Activated naive CD4-positive, alpha-beta T cell treated with anti-CD3 and anti-CD28 coated beads, Interleukin-2, amount 50 U/mL, for 16 hours (primary cell): ENCODE results near the gene L2HGDH.
A peak's percentile ranks its signal among the peaks of the same experiment; 100 is the strongest.

Experiments used
- DNase-seq: peaks from one replicate; pipeline ENCODE4 v3.0.0-alpha.2; 2020

L2HGDH gene

GRCh38 chr14:50285861-50286260 lies 26.2 kb downstream of the L2HGDH start:
- DNase-seq: no peak

DNA sequence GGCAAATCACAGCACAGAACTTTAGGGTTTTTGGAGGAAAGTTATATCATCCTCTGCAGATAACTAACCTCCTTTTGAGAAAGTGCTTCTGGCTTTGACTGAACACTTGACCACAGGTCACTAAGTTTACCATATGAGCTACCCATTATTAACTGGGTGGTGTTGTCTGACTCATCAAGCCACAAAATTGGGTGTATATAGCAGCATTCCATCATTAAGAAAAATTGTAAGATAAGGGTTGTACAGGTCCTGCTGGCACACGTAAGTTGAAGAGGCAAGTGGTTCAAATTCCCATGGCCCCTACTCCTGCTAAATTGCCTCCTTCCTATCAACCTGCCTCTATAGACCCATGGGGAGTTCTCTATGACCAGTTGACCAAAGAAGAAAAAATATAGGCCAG lies 39.5 kb downstream of the L2HGDH start:
- no peak for DNase-seq

- no peak for DNase-seq
Measured at GRCh38 chr14:50270932-50271331, 41.1 kb downstream of the L2HGDH start.

DNA sequence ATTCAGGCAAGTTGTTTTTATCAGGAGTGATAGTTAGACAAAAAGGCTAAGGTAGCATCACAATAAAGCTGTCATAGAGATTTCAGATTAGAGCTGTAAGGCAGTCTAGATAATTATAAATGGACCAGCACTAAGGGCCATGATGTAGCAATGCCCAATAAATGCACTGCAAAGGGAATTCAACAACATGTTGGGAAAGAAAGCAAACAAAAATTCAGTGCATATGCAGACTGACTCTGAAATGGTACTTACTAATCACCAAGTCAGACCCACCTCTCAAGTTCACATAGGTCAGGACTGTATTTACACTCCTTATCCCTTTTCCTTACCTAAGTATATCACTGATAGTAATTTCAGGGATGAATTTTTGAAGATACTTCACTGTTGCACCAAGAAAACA lies 47.0 kb downstream of the L2HGDH start:
- no peak for DNase-seq

DNA sequence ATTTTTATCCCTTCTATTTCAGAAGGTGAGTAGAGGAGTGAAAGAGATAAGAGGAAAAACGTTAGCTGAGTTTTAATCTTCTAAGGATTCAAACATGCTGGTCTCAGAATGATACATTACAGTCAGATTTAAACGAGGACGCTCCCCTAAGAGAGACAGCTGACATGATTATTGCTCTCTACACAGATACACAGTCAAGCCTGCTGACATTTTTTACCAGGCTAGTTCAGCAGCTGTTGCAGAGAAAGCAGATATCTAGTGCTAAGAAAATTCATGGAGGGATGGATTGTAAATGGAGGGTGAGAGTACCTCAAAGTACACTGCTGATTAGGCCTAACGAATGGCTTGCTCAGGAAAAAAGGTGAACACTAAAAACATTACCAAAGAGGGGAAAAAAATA lies 48.7 kb downstream of the L2HGDH start:
- no peak for DNase-seq

DNA sequence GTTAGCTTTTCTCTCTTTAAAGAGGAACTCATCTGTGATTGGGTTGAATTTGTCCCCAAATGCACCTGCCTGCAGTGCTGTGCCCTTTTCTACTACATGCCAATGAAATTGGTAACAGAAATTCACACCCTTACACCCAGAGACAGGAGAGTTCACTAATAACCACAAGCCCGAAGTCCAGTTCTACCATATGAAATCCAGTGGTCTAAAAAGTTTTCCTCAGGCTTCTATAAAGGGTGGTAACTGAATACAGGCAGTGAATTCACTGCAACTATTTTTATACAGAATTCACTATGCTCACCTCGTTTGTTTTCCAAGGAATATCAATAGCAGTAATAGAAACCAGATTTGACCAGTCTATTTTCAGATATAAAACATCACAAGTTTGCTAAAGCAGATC lies 49.2 kb downstream of the L2HGDH start:
- DNase-seq: no peak

- no peak for DNase-seq
Measured at GRCh38 chr14:50260511-50260910, 51.5 kb downstream of the L2HGDH start.

GRCh38 chr14:50260072-50260471 lies 52.0 kb downstream of the L2HGDH start:
- DNase-seq: no peak

- no peak for DNase-seq
Measured at GRCh38 chr14:50257732-50258131, 54.3 kb downstream of the L2HGDH start.

GRCh38 chr14:50254248-50254647 lies 57.8 kb downstream of the L2HGDH start:
- no peak for DNase-seq

DNA sequence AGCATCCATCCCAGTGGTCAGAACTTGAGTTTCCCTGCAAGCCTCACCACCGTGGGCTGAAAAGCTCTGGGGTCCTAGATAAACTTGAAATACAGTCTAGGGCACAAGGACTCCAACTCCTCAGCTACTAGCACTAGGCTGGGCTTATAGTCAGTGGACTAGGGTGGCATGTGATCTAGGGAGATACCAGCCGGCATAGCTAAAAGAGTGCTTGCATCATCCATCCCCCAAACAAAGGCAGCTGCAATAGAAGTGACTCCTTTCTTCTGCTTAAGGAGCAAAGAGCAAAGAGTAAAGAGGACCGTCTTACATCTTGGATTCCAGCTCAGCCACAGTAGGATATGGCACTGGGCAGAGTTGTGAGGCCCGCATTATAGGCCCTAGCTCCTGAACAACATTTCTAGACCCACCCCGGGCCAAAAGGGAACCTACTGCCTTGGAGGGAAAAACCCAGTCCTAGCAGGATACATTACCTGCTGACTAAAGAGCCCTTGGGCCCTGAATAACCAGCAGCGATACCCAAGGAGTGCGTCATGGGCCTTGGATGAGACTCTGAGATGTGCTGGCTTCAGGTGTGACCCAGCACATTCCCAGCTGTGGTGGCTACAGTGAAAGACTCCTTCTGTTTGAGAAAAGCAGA lies 62.8 kb downstream of the L2HGDH start:
- no peak for DNase-seq

DNA sequence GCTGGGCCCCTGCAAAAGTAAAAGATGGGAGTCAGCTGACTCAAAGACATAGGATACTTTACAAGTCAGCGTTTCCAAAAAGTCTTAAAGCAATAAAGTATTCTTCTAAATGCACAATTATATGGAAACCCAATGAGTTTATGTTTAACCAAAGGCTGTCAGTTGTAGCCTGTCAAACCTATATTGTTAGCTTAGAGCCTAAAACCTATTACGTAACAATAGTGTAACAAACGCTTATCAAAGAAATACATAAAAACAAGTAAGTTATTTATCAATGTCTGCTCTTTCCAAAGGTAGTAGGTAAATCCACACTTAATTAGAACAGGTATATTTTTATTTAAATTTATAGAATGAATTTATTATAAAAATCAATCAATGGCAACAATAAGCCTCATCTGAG lies 64.8 kb downstream of the L2HGDH start:
- no peak for DNase-seq

GRCh38 chr14:50242566-50243310 lies 69.3 kb downstream of the L2HGDH start:
- DNase-seq: no peak

- DNase-seq: no peak
Measured at GRCh38 chr14:50242096-50242495, 69.9 kb downstream of the L2HGDH start.

- no peak for DNase-seq
Measured at GRCh38 chr14:50237427-50237826, 74.6 kb downstream of the L2HGDH start.

DNA sequence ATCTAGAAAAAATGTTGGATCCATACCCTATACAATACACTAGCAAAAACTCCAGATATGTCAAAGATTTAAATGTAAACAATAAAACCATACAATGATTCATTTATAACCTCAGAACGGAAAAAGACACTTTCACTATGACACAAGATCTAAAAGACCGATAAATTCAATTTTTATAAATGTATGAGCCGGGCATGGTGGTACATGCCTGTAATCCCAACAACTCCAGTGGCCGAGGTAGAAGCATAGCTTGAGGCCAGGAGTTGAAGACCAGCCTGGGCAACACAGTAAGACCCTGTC lies 78.1 kb downstream of the L2HGDH start:
- DNase-seq: no peak

GRCh38 chr14:50233166-50233950 lies 78.7 kb downstream of the L2HGDH start:
- DNase-seq: no peak

GRCh38 chr14:50232276-50232642 lies 79.8 kb downstream of the L2HGDH start:
- DNase-seq: no peak

DNA sequence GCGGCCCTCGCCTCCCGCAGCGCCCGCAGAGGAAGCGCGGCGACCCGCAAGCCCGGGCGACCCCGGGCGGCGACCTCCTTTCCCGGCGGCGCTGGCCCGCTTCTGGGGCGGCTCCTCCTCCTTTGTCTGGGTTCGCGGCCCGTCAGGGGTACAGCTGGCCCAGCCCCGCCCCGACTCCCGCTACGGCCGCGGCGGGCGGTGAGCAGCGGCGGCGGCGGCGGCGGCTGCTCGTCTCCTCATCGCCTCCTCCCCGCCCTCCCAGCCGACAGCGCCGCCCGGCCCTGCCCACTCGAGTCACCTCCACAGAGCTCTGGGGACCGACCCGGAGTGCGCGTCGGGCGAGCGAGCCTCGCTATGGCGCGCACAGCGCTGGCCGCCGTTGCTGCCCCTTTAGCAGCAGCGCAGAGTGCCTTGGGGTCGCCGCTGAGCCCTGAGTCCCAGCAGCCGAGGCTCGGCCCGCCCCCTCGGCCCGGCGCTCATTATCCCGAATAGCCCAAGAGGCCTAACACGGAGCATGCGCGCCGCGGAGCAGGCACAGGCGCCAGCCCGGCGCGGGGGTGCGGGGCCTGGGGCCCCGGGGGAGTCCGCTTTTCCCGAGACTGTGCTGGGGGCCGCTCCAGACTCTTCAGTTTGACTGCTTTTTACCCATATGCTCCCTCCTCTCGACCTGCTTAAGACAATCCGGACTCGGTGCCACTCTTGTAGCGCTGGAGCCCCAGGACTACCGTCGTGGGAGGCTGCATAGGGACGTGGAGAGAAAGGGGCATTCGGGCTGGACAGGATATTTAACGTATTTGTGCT lies 80.4 kb downstream of the L2HGDH start, which contains the start of gene SOS2:
SOS2 (minus strand) TSS at position 104 of the 801 bp plus-strand sequence. CDS start 295 bp downstream, outside the sequence.
- DNase-seq: peak; percentile 84

- DNase-seq: peak; percentile 29
Measured at GRCh38 chr14:50230701-50231474, 81.1 kb downstream of the L2HGDH start.

DNA sequence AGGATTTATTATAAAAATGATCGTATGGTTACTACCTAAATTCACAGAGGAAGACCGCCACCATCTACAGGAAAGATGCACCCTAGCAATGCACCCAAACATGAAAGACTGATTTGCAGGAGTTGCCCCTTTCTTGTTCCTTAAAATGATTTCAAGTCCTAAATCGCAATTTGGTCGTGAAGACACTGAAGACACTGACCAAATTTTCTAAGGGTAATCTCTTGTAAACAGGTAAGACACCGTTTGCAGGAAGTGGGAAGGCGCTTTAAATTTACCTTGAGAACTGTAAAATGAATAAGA lies 81.7 kb downstream of the L2HGDH start:
- DNase-seq: no peak

DNA sequence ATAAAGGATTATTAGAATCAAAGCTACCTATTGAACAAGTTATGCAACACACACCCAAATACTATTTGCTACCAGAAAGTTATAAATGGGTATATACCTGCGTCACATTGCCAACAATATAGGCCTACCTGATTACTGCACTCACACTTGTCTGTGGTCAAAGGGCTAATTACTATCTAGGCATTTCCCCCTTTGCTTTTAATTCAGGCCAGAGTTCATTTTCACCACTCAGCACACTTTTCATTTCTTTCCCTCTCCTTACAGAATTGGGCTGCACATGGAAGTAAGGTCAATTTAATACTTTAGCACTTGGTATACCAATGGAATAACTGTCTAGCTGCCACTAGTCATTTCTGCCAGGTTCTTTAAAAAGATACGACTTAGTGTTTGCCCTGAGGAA lies 82.3 kb downstream of the L2HGDH start:
- DNase-seq: no peak

DNA sequence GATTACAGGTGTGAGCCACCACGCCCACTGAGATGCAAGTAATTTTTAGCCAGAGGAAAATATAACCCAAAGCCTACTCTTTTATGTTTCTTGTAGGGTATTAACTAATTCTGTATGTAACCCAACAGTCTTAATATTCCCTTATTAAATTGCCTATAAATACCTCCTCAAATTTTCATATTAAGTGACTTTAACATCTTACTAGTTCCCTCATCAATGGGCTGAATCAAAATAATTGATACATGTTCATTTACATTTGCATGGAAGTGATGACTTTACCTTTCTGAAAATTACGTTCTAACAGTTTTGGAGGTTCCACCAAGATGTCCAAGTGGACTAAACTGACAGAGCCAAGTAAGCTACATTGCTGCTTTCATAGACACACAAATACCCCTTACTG lies 83.7 kb downstream of the L2HGDH start:
- DNase-seq: no peak
